Hematopoietic multipotent progenitor cell treated with erythropoietin and hydrocortisone succinate and interleukin-3 and kit ligand, for 8 days (in vitro differentiated cells): ENCODE data around the gene GGTLC2.
"Not testable (repeated sequence)": the region's sequence is repeated elsewhere in the genome, so short reads cannot be mapped to it uniquely, and the experiment has no call there.

Source experiments
- DNase-seq: peaks from one replicate; pipeline ENCODE4 v3.0.0-alpha.2; 2015

GGTLC2 gene

GRCh38 chr22:22644314-22644713 lies at the start of gene GGTLC2:
Gene GGTLC2 (plus strand): TSS chr22:22644614. CDS start chr22:22646346, 1,732 bp downstream.
- DNase-seq: not testable (repeated sequence)

GRCh38 chr22:22595001-22595835 lies 49.2 kb upstream of the GGTLC2 start:
- DNase-seq: no peak

GRCh38 chr22:22598144-22598543 lies 46.3 kb upstream of the GGTLC2 start:
- no peak for DNase-seq

- DNase-seq: no peak
Measured at GRCh38 chr22:22599248-22599647, 45.2 kb upstream of the GGTLC2 start.

- DNase-seq: no peak
Measured at GRCh38 chr22:22600531-22601261, 43.7 kb upstream of the GGTLC2 start.

- DNase-seq: no peak
Measured at GRCh38 chr22:22603470-22603947, 40.9 kb upstream of the GGTLC2 start.

GRCh38 chr22:22604326-22605073 lies 39.9 kb upstream of the GGTLC2 start:
- no peak for DNase-seq

GRCh38 chr22:22605074-22605404 lies 39.4 kb upstream of the GGTLC2 start:
- no peak for DNase-seq

- DNase-seq: not testable (repeated sequence)
Measured at GRCh38 chr22:22608022-22608421, 36.4 kb upstream of the GGTLC2 start.

GRCh38 chr22:22609291-22609690 lies 35.1 kb upstream of the GGTLC2 start:
- DNase-seq: no peak

GRCh38 chr22:22612516-22612915 lies 31.9 kb upstream of the GGTLC2 start:
- DNase-seq: no peak

GRCh38 chr22:22614065-22614464 lies 30.3 kb upstream of the GGTLC2 start:
- no peak for DNase-seq

GRCh38 chr22:22616636-22617035 lies 27.8 kb upstream of the GGTLC2 start:
- DNase-seq: no peak

- DNase-seq: no peak
Measured at GRCh38 chr22:22618448-22618847, 26.0 kb upstream of the GGTLC2 start.

GRCh38 chr22:22618923-22619322 lies 25.5 kb upstream of the GGTLC2 start:
- DNase-seq: no peak

- no peak for DNase-seq
Measured at GRCh38 chr22:22619765-22620414, 24.5 kb upstream of the GGTLC2 start.

GRCh38 chr22:22628546-22629495 lies 15.6 kb upstream of the GGTLC2 start:
- not testable (repeated sequence) for DNase-seq

GRCh38 chr22:22631223-22631652 lies 13.2 kb upstream of the GGTLC2 start:
- DNase-seq: not testable (repeated sequence)

GRCh38 chr22:22632226-22632625 lies 12.2 kb upstream of the GGTLC2 start:
- DNase-seq: not testable (repeated sequence)

GRCh38 chr22:22633533-22633932 lies 10.9 kb upstream of the GGTLC2 start:
- DNase-seq: not testable (repeated sequence)

- DNase-seq: not testable (repeated sequence)
Measured at GRCh38 chr22:22636260-22636659, 8.2 kb upstream of the GGTLC2 start.
